NCI-H2081 treated with DMSO at 0.1 percent for 48 hours (cell line): ENCODE measurements around the gene ZNF367.
A peak's percentile ranks its signal among the peaks of the same experiment; 100 is the strongest.

Experiments used
- DNase-seq: peaks from one replicate; lab custom pipeline; 2025; lab: John Stamatoyannopoulos, UW

ZNF367 gene

DNA sequence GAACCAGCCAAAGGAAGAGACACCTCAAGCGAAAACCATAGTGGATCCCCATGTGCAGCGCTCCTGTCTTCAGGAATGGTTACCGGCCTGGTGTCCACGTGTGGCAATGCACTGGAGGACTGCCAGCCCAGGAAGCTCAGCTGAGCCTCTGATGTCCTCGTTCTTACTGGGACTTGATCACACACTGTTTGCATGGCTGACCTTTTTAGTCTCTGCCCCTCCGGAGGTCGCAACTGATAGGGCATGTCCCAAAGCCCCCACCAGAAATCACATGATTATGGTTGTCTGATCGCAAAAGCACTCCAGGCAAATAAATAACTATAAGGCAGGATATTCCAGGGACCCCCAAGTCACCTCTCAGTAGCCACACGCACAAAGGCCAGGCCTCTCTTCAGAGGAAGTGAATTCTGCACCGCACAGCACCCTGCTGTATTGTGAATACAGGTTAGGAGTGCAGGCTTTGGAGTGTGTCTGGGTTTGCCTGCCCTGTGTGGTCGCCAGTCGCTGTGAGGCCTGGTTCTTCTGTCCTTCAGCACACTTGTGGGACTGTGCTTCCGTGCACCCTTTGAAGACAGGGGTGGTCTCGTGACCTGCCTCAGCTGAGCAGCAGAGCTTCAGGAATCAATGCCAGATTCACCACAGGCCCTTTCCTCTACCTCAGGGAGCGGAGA is 18.4 kb upstream of the ZNF367 start:
- no peak for DNase-seq

GRCh38 chr9:96436063-96436455 is 17.9 kb upstream of the ZNF367 start:
- DNase-seq, result no peak

- no peak for DNase-seq
Measured at GRCh38 chr9:96435345-96435744, 17.2 kb upstream of the ZNF367 start.

DNA sequence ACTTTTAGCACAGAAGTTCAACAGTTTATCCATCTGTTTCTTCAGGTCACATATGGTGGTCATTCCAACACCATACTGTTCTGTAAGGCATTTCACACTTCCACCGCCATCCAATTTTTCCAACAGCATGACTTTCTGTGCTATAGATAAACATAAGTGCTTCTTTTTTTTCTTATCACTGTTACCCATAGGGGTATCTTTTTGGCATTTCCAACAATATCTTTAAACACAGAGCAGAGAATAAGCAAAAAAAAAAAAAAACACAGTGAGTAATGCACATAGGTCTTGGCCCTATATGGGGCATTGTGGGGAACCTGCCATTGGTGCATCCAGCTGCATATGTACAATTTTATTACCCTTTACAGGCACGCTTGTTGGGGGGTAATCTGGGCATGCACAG is 12.2 kb upstream of the ZNF367 start:
- DNase-seq, result no peak

GRCh38 chr9:96429732-96430131 is 11.6 kb upstream of the ZNF367 start:
- DNase-seq, result no peak

DNA sequence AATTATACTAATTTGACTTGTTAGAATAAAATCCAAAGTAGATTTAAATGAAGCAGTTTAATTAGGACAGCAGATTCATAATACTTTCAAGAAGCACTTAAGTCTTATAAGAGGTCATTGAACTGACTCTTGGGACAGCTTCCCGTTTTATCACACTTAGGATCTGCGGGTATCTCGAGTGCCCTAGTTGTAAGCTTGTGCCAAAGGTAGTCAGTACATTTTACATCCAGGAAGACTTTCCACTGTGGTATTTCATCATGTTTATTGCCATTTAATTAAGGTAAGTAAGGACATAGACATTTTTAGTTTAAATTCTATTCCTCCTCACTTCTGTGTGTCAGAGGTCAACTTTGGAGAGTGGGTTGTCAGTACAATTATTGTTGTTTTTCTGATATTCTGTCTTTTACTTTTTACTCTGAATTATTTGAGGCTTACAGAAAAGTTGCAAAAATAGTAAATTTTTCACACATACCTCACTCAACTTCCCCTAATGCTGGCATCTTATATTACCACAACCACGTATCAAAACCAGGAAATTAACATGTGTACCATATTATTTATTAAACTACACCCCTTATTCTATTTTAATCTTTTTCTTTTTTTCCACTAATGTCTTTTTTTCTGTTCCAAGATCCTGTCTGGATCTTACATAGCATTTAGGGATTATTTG is 7.5 kb upstream of the ZNF367 start:
- DNase-seq, result no peak

- DNase-seq, result no peak
Measured at GRCh38 chr9:96423985-96424336, 5.8 kb upstream of the ZNF367 start.

GRCh38 chr9:96423322-96423984 is 5.3 kb upstream of the ZNF367 start:
- no peak for DNase-seq

DNA sequence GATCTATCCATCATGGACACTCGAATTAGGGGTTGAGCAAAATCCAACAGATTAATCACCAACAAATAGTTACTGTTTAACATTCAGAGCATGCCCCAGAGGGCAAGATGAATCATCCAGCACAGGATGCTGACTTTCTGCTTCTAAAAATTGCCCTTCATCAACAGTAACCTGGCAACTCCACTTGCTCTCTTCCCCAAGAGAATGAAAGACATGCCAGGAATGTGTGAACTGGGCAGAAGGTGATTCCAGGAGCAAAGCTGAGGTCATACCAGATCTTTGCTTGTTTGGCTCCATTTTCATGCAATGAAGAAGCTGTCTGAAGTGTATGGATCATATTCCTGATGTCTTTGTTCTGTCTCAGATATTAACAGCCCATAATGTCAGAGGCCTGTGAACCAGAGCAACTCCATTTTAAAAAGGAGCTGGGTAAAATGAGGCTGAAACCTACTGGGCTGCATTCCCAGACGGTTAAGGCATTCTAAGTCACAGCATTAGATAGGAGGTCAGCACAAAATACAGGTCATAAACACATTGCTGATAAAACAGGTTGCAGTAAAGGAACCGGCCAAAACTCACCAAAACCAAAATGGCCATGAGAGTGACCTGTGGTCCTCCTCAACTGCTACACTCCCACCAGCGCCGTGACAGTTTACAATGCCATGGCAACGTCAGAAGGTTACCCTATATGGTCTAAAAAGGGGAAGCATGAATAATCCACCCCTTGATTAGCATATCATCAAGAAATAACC is 2.5 kb upstream of the ZNF367 start:
- DNase-seq, result no peak

DNA sequence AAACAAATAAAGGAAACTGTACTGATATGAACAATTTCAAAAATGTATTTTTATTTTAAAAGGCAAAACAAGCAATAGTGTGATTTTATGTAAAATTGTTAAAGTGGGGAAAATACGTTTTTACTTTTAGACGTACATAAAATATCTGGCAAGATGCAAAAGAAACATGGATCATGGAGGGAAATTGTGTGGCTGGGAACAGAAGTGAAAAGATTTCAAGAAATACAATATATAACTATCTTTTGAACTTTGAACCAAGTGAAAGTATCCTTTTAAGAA is 1.5 kb upstream of the ZNF367 start:
- no peak for DNase-seq

DNA sequence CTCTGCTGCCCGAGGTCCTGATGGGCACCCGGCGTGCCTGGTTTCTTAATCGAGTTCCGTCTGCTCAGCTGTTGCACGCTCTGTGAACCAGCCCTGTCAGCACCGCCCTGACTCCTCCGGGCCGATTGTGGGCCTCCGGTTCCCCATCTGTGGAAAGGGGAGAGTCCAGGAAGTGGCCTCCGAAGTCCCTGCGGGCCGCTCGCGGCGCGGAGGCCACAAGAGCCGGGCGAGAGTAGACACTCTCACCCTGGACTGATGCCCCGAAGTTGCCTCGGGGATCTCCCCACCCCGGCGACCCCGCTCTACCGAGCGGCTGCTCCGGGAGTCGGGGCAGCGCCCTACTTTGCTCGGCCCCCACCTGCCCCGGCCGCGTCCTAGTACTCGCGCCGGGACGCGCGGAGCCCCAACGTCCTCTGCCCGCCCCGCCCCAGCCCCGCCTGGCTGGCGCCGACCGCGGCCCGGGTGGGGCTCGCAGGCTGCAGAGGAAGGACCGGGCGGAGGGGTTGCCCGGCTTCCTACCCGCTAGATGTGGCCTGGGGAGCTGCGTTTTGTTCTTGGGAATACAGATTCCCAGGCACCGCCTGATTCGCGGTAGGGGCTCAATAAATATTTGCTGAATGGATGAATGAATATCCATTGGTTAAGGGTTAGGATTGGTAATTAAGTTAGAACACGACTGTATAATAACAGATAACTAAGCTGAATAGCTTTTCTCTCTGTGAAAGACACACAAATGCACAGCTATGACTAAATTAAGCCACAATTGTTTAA is 935 bp upstream of the ZNF367 start:
- DNase-seq, result peak; percentile 45

- no peak for DNase-seq
Measured at GRCh38 chr9:96417661-96418082, 498 bp downstream of the ZNF367 start.

DNA sequence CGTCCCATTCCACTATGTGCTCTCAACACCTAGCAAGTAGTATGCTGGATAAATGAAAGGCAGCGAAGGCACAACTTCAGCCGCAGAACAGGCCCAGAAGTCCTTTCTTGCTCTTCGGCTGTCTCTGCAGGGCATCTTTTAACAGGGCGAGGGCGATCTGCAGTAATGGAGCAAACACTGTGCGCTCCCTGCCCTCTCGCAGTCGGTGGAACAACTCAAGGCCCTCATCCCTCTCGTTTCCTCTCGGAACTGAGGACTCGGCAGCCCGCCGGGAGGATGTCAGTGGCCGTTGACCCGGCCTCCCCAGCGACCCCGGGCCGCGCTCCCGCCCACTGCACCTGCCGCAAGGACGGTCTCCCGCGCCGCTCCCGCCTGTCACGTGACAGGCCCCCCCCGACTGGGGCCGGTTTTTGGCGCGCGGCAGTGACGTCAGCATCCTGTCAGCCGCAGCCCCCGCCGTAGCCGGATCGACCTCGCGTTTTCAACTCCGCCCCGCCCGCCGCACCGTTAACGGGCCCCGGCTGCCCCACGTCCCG is 1.1 kb downstream of the ZNF367 start:
- DNase-seq, result no peak

DNA sequence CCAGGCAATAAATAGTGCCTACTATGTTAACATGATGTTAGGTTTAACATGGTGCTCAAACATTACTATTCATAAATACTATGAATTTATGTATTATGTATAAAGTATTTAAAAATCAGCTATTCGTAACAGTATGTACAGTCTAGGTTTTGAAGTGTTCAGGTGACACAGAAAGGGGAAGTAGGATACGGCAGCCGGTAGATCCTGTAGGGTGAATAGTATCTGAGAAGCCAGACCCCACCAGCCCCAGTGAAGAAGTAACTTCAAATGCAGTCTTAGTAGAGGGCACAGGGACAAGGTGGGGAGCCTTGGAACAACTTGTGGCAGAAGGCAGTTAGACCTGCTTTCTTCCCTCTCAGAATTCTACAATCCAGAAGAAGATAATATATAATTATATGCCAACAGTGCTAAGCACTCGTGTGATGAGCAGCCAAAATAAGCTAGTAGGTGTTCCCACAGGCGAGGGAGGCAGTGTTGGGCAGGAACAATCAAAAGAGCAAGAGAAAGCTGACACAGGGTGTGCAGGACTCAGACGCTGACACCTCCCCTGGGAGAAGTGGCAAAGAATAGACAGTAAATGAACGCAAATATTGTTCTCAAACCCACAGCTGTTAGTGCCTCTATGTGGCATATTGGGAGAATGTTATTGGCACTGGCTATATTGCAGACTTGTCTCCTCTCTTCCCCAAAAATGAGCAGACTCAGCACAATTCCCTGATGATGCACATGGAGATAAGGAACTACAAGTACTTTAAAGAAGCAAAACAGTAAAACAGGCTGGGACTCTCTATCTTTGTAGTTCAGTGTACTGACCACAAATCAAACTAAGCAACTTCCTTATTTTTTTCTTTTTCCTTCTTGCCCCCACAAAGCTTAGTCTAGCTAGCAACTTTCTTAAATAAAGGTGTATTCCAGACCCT is 4.6 kb downstream of the ZNF367 start:
- DNase-seq, result peak; percentile 33

DNA sequence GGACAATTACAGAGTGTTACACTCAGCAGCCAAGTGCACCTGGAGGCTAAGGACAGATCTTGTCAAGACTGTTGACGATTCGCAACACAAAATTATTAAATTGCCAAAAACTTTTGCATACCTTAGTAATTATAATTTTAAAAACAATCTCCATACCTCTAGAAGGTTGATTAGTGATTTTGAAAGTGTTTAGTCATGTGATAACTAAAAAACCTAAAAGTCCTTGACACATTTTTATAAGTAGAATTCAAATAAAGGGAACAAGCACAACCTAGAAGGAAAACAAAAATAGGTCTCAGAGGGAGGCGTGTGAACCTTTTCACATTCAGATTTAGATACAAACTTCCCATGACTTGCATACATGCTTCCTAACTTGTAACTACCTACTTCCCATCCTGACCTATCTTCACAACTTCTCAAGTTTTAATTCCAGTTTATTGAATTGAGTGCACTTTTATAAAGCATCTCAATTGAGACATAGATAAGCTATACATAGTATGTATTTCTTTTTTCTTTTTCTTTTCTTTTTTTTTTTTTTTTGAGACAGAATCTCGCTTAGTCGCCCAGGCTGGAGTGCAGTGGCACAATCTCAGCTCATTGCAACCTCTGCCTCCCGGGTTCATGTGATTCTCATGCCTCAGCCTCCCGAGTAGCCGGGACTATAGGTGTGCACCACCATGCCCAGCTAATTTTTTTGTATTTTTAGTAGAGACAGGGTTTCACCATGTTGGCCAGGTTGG is 5.8 kb downstream of the ZNF367 start:
- no peak for DNase-seq

DNA sequence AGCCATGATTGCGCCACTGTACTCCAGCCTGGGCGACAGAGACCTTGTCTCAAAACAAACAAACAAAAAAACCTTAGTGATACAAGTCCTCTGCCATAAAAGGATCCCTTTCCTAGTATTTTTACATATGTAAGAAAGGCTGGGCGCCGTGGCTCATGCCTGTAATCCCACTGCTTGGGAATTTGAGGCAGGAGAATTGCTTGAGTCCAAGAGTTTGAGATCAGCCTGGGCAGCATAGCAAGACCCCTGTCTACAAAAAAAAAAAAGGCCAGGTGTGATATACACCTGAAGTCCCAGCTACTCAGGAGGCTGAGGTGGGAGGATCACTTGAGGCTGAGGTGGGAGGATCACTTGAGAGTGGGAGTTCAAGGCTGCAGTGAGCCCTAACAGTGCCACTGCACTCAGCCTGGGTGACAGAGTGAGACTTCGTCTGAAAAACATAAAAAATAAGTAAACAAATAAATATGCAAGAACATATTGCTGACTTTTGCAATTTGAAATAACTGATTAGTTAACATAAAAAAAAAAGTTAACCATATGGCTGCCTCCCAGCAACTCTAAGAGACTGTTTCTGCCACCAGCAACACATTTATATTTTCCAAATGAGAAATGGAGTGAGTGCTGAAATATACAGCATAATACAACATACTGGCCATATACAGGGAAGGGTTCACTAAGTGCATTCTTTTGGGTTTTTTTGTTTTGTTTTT is 6.9 kb downstream of the ZNF367 start:
- DNase-seq, result no peak

DNA sequence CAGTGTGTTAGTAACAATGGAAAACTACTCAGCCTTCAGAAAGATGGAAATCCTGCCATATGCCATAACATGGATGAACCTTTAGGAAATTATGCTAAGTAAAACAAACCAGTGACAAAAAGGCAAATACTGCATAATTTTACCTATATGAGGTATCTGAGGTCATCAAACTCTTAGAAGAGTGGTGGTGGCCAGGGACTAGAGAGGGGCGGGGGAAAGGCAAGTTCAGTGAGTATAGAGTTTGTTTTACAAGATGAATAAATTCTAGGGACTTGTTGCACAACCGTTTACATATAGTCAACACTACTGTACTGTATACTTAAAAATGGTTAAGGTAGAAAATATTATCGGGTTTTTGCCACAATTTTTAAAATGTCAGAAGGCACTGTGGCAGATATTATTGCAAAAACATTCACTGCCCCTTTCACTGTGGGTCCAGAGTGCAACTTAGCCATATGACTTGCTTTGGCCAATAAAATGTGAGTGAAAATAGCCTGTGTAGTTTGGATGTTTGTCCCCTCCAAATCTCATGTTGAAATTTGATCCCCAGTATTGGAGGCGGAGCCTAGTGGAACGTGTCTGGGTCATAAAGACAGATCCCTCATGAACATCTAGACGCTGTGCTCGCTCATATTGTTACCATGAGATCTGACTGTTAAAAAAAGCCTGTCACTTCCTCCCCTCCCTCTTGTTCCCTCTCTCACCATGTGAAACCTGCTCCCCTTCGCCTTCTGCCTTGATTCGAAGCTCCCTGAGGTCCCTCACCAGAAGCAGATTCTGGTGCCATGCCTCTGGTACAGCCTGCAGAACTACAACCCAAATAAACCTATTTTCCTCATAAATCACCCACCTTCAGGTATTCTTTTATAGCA is 9.5 kb downstream of the ZNF367 start:
- no peak for DNase-seq

GRCh38 chr9:96400132-96400910 is 17.8 kb downstream of the ZNF367 start:
- no peak for DNase-seq
